ENCODE data around the gene CORO2A.

DNA sequence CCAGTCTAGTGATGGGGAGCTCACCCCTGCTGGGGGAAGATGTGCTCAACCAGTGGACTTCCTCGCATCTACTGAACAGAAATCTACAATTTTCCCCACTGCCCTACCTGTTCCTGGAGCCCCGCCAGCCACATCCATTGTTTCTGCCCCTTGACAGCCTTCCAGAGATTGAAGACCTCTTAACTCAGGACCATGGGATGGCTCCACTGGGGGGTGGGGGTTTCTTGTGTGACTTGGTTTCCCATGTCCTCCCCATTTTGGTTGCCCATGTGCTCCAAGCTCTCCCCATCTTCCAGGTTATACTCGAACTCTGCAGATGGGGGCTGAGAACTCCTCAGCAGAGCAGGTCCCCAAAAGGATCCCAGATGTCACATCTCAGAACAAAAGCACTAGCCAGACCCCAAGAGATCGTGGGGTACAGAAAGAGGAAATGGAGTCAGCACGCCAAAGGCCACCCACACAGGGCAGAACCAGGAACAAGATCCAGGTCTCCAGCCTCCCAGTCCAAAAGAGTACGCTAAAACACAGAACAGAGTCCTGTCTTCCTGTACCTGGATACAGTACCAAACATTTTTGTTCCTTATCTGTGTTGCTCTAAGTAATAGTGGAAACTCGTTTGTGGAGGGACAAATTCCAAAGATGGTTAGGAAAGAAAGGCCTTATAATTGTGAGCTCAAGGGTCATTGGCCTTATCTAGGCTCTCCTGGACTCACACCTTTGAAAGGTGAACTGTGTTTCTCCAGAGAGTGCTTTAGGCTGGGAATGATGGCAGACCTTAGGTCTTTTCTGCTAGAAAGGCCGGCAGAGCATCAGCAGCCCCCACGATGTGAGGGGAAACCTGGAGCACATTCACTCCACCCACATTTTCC lies 15.8 kb downstream of the CORO2A start:
- TF ChIP-seq, protein P1, sequence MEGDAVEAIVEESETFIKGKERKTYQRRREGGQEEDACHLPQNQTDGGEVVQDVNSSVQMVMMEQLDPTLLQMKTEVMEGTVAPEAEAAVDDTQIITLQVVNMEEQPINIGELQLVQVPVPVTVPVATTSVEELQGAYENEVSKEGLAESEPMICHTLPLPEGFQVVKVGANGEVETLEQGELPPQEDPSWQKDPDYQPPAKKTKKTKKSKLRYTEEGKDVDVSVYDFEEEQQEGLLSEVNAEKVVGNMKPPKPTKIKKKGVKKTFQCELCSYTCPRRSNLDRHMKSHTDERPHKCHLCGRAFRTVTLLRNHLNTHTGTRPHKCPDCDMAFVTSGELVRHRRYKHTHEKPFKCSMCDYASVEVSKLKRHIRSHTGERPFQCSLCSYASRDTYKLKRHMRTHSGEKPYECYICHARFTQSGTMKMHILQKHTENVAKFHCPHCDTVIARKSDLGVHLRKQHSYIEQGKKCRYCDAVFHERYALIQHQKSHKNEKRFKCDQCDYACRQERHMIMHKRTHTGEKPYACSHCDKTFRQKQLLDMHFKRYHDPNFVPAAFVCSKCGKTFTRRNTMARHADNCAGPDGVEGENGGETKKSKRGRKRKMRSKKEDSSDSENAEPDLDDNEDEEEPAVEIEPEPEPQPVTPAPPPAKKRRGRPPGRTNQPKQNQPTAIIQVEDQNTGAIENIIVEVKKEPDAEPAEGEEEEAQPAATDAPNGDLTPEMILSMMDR (IDR thresholded peaks at IDR 0.05): no peak
- TF ChIP-seq POLR2A (IDR thresholded peaks at IDR 0.05): no peak
- no peak for TF ChIP-seq POLR2AphosphoS5 (IDR thresholded peaks at IDR 0.05)
- no peak for TF ChIP-seq EP300 (IDR thresholded peaks at IDR 0.05)
